H9 (cell line): ENCODE results near the gene KLF15. TPM values are rescaled to one million over a fixed set of nuclear protein-coding genes. Genes with fewer than 3 reads are reported as not detected.

Source experiments
- DNase-seq: peaks from one replicate; pipeline ENCODE4 v3.0.0-alpha.2; 2017
- H2AFZ ChIP-seq: one replicate; pipeline ENCODE4 v1.6.1; 2013; ENCODE audit warnings: mild to moderate bottlenecking, low read length, control low read depth, moderate library complexity
- H2AK5ac ChIP-seq: 2 replicates; pipeline ENCODE4 v1.6.1; 2013; ENCODE audit warnings: low read length, control low read depth, mixed read lengths; ENCODE audit not compliant: insufficient read length
- H2BK120ac ChIP-seq: one replicate; pipeline ENCODE4 v1.6.1; 2013; ENCODE audit warnings: low read depth, mild to moderate bottlenecking, low read length, control low read depth, inconsistent platforms; ENCODE audit not compliant: poor library complexity, severe bottlenecking
- H2BK12ac ChIP-seq: 2 replicates; pipeline ENCODE4 v1.6.1; 2013; ENCODE audit warnings: low read length, control low read depth, mixed read lengths, low read depth; ENCODE audit not compliant: insufficient read length
- H2BK15ac ChIP-seq: 2 replicates; pipeline ENCODE4 v1.6.1; 2013; ENCODE audit warnings: low read depth, low read length, control low read depth
- H2BK20ac ChIP-seq: one replicate; pipeline ENCODE4 v1.6.1; 2013; ENCODE audit warnings: low read depth, mild to moderate bottlenecking, low read length, control low read depth, inconsistent platforms; ENCODE audit not compliant: poor library complexity, severe bottlenecking
- H2BK5ac ChIP-seq: 2 replicates; pipeline ENCODE4 v1.6.1; 2013; ENCODE audit warnings: low read length, control low read depth, mixed read lengths; ENCODE audit not compliant: insufficient read length
- H3K14ac ChIP-seq: 2 replicates; pipeline ENCODE4 v1.6.1; 2013; ENCODE audit warnings: low read length, control low read depth; ENCODE audit not compliant: insufficient read depth
- H3K18ac ChIP-seq: 2 replicates; pipeline ENCODE4 v1.6.1; 2013; ENCODE audit warnings: low read depth, mild to moderate bottlenecking, mixed read lengths, low read length, control low read depth; ENCODE audit not compliant: insufficient read length
- H3K23ac ChIP-seq: 2 replicates; pipeline ENCODE4 v1.6.1; 2013; ENCODE audit warnings: low read length, control low read depth, mixed read lengths, low read depth; ENCODE audit not compliant: insufficient read length
- H3K23me2 ChIP-seq: 2 replicates; pipeline ENCODE4 v1.6.1; 2013; ENCODE audit warnings: low read depth, mild to moderate bottlenecking, mixed read lengths, low read length, control low read depth; ENCODE audit not compliant: insufficient read length, poor library complexity, severe bottlenecking
- H3K27ac ChIP-seq: 2 replicates; pipeline ENCODE4 v1.5.1; 2013; ENCODE audit warnings: low read length, control low read depth, mixed read lengths, low read depth; ENCODE audit not compliant: insufficient read length
- H3K27me3 ChIP-seq: 2 replicates; pipeline ENCODE4 v1.6.1; 2013; ENCODE audit warnings: low read length, control low read depth, inconsistent platforms; ENCODE audit not compliant: insufficient read depth
- H3K4ac ChIP-seq: 2 replicates; pipeline ENCODE4 v1.6.1; 2013; ENCODE audit warnings: low read depth, mild to moderate bottlenecking, control low read depth, inconsistent platforms, low read length, moderate library complexity
- H3K4me1 ChIP-seq: 2 replicates; pipeline ENCODE4 v1.6.1; 2013; ENCODE audit warnings: low read length, control low read depth, inconsistent platforms; ENCODE audit not compliant: insufficient read depth
- H3K4me2 ChIP-seq: 2 replicates; pipeline ENCODE4 v1.6.1; 2013; ENCODE audit warnings: low read length, control low read depth, mixed read lengths; ENCODE audit not compliant: insufficient read length, insufficient read depth
- H3K56ac ChIP-seq: 2 replicates; pipeline ENCODE4 v1.6.1; 2013; ENCODE audit warnings: low read depth, mild to moderate bottlenecking, mixed read lengths, low read length, control low read depth; ENCODE audit not compliant: insufficient read length
- H3K79me1 ChIP-seq: 2 replicates; pipeline ENCODE4 v1.6.1; 2013; ENCODE audit warnings: low read depth, mild to moderate bottlenecking, moderate library complexity, low read length, control low read depth, inconsistent platforms; ENCODE audit not compliant: insufficient read depth, poor library complexity, severe bottlenecking
- H3K79me2 ChIP-seq: 2 replicates; pipeline ENCODE4 v1.6.1; 2013; ENCODE audit warnings: low read length, control low read depth, inconsistent platforms; ENCODE audit not compliant: insufficient read depth
- H3K9ac ChIP-seq: 2 replicates; pipeline ENCODE4 v1.6.1; 2013; ENCODE audit warnings: low read length, control low read depth, mixed read lengths; ENCODE audit not compliant: insufficient read length; ENCODE audit errors: extremely low read depth
- H3K9me3 ChIP-seq: one replicate; pipeline ENCODE4 v1.6.1; 2013; ENCODE audit warnings: low read depth, low read length, inconsistent platforms; ENCODE audit not compliant: control insufficient read depth
- H3T11ph ChIP-seq: one replicate; pipeline ENCODE4 v1.6.1; 2013; ENCODE audit warnings: mild to moderate bottlenecking, low read length, control low read depth, inconsistent platforms
- H4K20me1 ChIP-seq: one replicate; pipeline ENCODE4 v1.6.1; 2013; ENCODE audit not compliant: control insufficient read depth, insufficient read length, insufficient read depth
- H4K5ac ChIP-seq: 2 replicates; pipeline ENCODE4 v1.6.1; 2013; ENCODE audit warnings: low read depth, mild to moderate bottlenecking, mixed read lengths, low read length, control low read depth; ENCODE audit not compliant: insufficient read length
- H4K8ac ChIP-seq: replicated peaks from 2 replicates; pipeline ENCODE4 v1.6.1; 2013; ENCODE audit warnings: low read length, control low read depth, mixed read lengths, low read depth; ENCODE audit not compliant: insufficient read length
- H4K91ac ChIP-seq: 2 replicates; pipeline ENCODE4 v1.6.1; 2013; ENCODE audit warnings: low read depth, mild to moderate bottlenecking, moderate library complexity, mixed read lengths, low read length, control low read depth; ENCODE audit not compliant: insufficient read length
- H3K27ac Mint-ChIP-seq, 3 experiments: 2 replicates in 2 of 3; 3 replicates in 1 of 3; pipeline ENCODE4 v1.8.0; 2020 to 2021; ENCODE audit warnings: mixed read lengths in 3 of 3, mild to moderate bottlenecking in 1 of 3, moderate library complexity in 1 of 3
- H3K27me3 Mint-ChIP-seq: 2 replicates; pipeline ENCODE4 v1.8.0; 2021; ENCODE audit warnings: low read depth, mild to moderate bottlenecking, moderate library complexity, mixed read lengths
- H3K36me3 Mint-ChIP-seq, 3 experiments: 2 replicates in 2 of 3; 3 replicates in 1 of 3; pipeline ENCODE4 v1.8.0; 2020 to 2021; ENCODE audit warnings: low read depth in 3 of 3, mixed read lengths in 3 of 3; ENCODE audit not compliant: insufficient read depth in 1 of 3
- H3K4me1 Mint-ChIP-seq, 2 experiments: 2 replicates each; pipeline ENCODE4 v1.8.0; 2020; ENCODE audit warnings: mixed read lengths in 2 of 2
- H3K4me3 Mint-ChIP-seq, 2 experiments: 2 replicates in 1 of 2; 3 replicates in 1 of 2; pipeline ENCODE4 v1.8.0; 2020 to 2021; ENCODE audit warnings: mild to moderate bottlenecking in 2 of 2, mixed read lengths in 2 of 2, moderate library complexity in 1 of 2
- H3K9me3 Mint-ChIP-seq, 2 experiments: 2 replicates in 1 of 2; 3 replicates in 1 of 2; pipeline ENCODE4 v1.8.0; 2020; ENCODE audit warnings: mild to moderate bottlenecking in 2 of 2, mixed read lengths in 2 of 2, moderate library complexity in 1 of 2
- WGBS: extraction: QIAGEN DNeasy Blood & Tissue Kit; methylation state at CpG from one replicate; pipeline ENCODE4 v1.1.7; 2013; ENCODE audit warnings: missing lambda C conversion rate, low lambda C conversion rate, mixed read lengths; ENCODE audit not compliant: insufficient read length; ENCODE audit errors: extremely low coverage; 5-methylcytosine and 5-hydroxymethylcytosine counted together
- total RNA-seq: library from RNA; stranded (reverse); gene quantifications from 2 replicates; pipeline ENCODE4 v1.2.1, GENCODE V29; 2021
- TF ChIP-seq, protein P1 (sequence below): fragments of 200-600 bp; sonication (generic); conservative IDR thresholded peaks from 3 replicates; pipeline ENCODE4 v1.8.0; 2021; ENCODE audit warnings: antibody characterized with exemption, mild to moderate bottlenecking

The KLF15 gene
- total RNA-seq, 1 experiment from 2014 or later: 10.8 TPM

DNA sequence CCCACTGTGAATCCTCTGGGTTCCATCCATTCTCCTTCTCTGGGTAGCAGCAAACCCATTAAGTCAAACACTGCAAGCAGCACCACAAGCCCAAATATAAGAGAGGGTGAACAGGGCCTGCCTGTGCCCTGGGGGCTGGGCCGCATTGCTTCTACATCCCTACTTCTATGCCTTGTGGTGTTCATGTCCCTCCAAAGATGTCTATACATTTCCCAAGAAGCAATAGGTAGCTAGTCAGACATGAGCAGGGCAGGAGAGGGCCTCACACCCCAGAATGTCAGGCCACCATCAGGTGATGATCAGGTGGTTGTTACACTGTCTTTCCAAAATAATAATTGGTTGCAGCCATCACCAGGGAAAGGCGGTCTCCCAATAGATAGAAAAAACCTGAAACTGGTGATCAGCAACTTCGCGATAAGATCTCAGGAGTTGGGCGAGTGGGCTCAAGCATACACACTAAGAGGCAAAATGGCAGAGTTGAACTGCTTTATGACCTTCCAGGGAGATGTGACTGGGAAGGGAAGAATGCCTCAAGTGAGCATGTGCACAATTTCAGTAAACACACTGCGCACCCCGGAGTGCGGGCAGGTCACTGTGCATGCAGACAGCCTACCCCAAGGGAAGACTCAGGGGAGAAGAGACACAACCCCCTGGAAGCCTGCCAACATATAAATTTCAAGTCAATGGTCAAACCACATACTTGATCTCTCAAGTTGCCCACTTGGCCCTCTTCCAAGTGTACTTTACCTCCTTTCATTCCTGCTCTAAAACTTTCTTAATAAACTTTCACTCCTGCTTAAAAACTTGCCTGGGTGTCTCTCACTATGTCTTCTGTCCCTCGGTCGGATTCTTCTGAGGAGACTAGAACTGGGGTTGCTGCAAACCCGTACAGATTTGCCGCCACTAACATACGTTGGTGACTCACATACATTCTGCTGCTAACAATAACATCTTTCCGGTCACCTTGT lies 39.9 kb downstream of the KLF15 start:
- H3K27ac ChIP-seq: no peak overlapping the region
- no peaks in the 10 kb centered on the region for H3K79me1 ChIP-seq
- no peak overlapping the region for H2AFZ ChIP-seq
- Mint-ChIP-seq H3K27ac (no peak overlapping the region; a peak in 1 of 7 replicates), H3K4me1 (peaks cover 14 to 18% of the 10 kb centered on the region in 2 experiments), H3K4me3 (no peak overlapping the region), H3K36me3 (peaks cover 0 to 2% (median 0%) of the 10 kb centered on the region in 3 experiments; a peak in 1 of 7 replicates), H3K27me3 (peaks cover 10% of the 10 kb centered on the region), H3K9me3 (peaks cover 2 to 4% of the 10 kb centered on the region in 2 experiments; a peak in 2 of 5 replicates)
- no peak overlapping the region for H2BK12ac ChIP-seq
- H2AK5ac ChIP-seq: no peak overlapping the region
- H2BK120ac ChIP-seq: no peak overlapping the region
- H2BK15ac ChIP-seq: no peak overlapping the region
- no peaks in the 10 kb centered on the region; the same call in 1 of the 2 replicates for H3K4me1 ChIP-seq
- no peaks in the 10 kb centered on the region for H4K20me1 ChIP-seq
- H3K4me2 ChIP-seq: no peak overlapping the region
- no peak for DNase-seq
- no peaks in the 10 kb centered on the region for H3K79me2 ChIP-seq
- no peak overlapping the region for H3K4ac ChIP-seq
- no peak overlapping the region for H4K91ac ChIP-seq
- H2BK20ac ChIP-seq: no peak overlapping the region
- TF ChIP-seq, protein P1, sequence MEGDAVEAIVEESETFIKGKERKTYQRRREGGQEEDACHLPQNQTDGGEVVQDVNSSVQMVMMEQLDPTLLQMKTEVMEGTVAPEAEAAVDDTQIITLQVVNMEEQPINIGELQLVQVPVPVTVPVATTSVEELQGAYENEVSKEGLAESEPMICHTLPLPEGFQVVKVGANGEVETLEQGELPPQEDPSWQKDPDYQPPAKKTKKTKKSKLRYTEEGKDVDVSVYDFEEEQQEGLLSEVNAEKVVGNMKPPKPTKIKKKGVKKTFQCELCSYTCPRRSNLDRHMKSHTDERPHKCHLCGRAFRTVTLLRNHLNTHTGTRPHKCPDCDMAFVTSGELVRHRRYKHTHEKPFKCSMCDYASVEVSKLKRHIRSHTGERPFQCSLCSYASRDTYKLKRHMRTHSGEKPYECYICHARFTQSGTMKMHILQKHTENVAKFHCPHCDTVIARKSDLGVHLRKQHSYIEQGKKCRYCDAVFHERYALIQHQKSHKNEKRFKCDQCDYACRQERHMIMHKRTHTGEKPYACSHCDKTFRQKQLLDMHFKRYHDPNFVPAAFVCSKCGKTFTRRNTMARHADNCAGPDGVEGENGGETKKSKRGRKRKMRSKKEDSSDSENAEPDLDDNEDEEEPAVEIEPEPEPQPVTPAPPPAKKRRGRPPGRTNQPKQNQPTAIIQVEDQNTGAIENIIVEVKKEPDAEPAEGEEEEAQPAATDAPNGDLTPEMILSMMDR: no peak
- H3T11ph ChIP-seq: no peak overlapping the region
- H3K23me2 ChIP-seq: no peaks in the 10 kb centered on the region
- H4K8ac ChIP-seq: no peak overlapping the region
- H4K5ac ChIP-seq: no peak overlapping the region
- no peak overlapping the region for H3K56ac ChIP-seq
- H3K14ac ChIP-seq: no peak overlapping the region
- no peak overlapping the region for H3K9ac ChIP-seq
- no peak overlapping the region for H3K18ac ChIP-seq
- no peaks in the 10 kb centered on the region for H3K27me3 ChIP-seq
- no peaks in the 10 kb centered on the region for H3K9me3 ChIP-seq
- no CpG with 5 or more reads among the region's 14 CpGs for WGBS
- no peak overlapping the region for H2BK5ac ChIP-seq
- H3K23ac ChIP-seq: no peak overlapping the region
